ENCODE data around the gene HHLA2.
"Not testable (repeated sequence)": the region's sequence is repeated elsewhere in the genome, so short reads cannot be mapped to it uniquely, and the experiment has no call there.

HHLA2 gene

GRCh38 chr3:108255131-108255530 lies 41.2 kb upstream of the HHLA2 start:
- Histone ChIP-seq H2AFZ (ENCODE audit: low read length) (no peak overlapping the region), H3K9ac (ENCODE audit: low read depth, low read length, poor library complexity) (no peak overlapping the region), H3K18ac (ENCODE audit: low read length) (no peak overlapping the region), H3K27ac (replicated peaks; ENCODE audit: low read length) (no peak overlapping the region), H3K9me3 (replicated peaks in 1 of 2; ENCODE audit: control insufficient read depth in 2 of 2, insufficient read depth in 1 of 2, low read depth in 1 of 2, low read length in 2 of 2) (no peaks in the 10 kb centered on the region), H3K4ac (ENCODE audit: low read length) (no peak overlapping the region), H2BK5ac (ENCODE audit: low read length) (no peak overlapping the region), H3K4me3 (ENCODE audit: low read length in 2 of 2) (no peak overlapping the region), H3K36me3 (replicated peaks in 1 of 2; ENCODE audit: control insufficient read depth in 2 of 2, insufficient read depth in 2 of 2, low read length in 2 of 2) (no peaks in the 10 kb centered on the region), H3K14ac (ENCODE audit: low read length) (no peak overlapping the region), H2BK12ac (ENCODE audit: low read length) (no peak overlapping the region), H3K4me1 (ENCODE audit: control insufficient read depth in 2 of 2, insufficient read depth in 1 of 2, low read depth in 1 of 2, low read length in 2 of 2) (no peaks in the 10 kb centered on the region), H3K27me3 (ENCODE audit: control insufficient read depth in 3 of 3, insufficient read depth in 3 of 3, low read depth in 1 of 3, low read length in 3 of 3) (no peaks in the 10 kb centered on the region), H3K4me2 (ENCODE audit: insufficient read depth, low read length, poor library complexity, severe bottlenecking) (no peak overlapping the region), H4K8ac (ENCODE audit: low read depth, low read length) (no peak overlapping the region), H4K91ac (ENCODE audit: low read depth, low read length, poor library complexity) (no peak overlapping the region), H2BK15ac (ENCODE audit: low read length) (no peak overlapping the region), H3K79me1 (ENCODE audit: low read depth, low read length) (no peaks in the 10 kb centered on the region), H2AK5ac (ENCODE audit: low read depth, low read length) (no peak overlapping the region), H3K23ac (ENCODE audit: low read depth, low read length, poor library complexity) (no peak overlapping the region), H2BK120ac (ENCODE audit: low read depth, low read length) (no peak overlapping the region)
- DNase-seq (ENCODE audit: low spot score), result no peak

- not testable (repeated sequence) for H3K14ac ChIP-seq (ENCODE audit: low read length); H3K4me3 ChIP-seq (ENCODE audit: low read length in 2 of 2); H3K27me3 ChIP-seq (ENCODE audit: control insufficient read depth in 3 of 3, insufficient read depth in 3 of 3, low read depth in 1 of 3, low read length in 3 of 3); H3K9ac ChIP-seq (ENCODE audit: low read depth, low read length, poor library complexity); H4K91ac ChIP-seq (ENCODE audit: low read depth, low read length, poor library complexity); H3K9me3 ChIP-seq (replicated peaks in 1 of 2; ENCODE audit: control insufficient read depth in 2 of 2, insufficient read depth in 1 of 2, low read depth in 1 of 2, low read length in 2 of 2); H4K8ac ChIP-seq (ENCODE audit: low read depth, low read length); H3K23ac ChIP-seq (ENCODE audit: low read depth, low read length, poor library complexity); H3K79me1 ChIP-seq (ENCODE audit: low read depth, low read length); H2BK12ac ChIP-seq (ENCODE audit: low read length); H3K4me1 ChIP-seq (ENCODE audit: control insufficient read depth in 2 of 2, insufficient read depth in 1 of 2, low read depth in 1 of 2, low read length in 2 of 2); H3K4me2 ChIP-seq (ENCODE audit: insufficient read depth, low read length, poor library complexity, severe bottlenecking); H2AFZ ChIP-seq (ENCODE audit: low read length); H2AK5ac ChIP-seq (ENCODE audit: low read depth, low read length); DNase-seq (ENCODE audit: low spot score); H2BK120ac ChIP-seq (ENCODE audit: low read depth, low read length); H3K27ac ChIP-seq (replicated peaks; ENCODE audit: low read length); H2BK15ac ChIP-seq (ENCODE audit: low read length); H3K4ac ChIP-seq (ENCODE audit: low read length); H3K18ac ChIP-seq (ENCODE audit: low read length); H2BK5ac ChIP-seq (ENCODE audit: low read length); H3K36me3 ChIP-seq (replicated peaks in 1 of 2; ENCODE audit: control insufficient read depth in 2 of 2, insufficient read depth in 2 of 2, low read length in 2 of 2)
- WGBS, 2 donors (ENCODE audit: extremely low coverage in 2 of 2, insufficient read length in 2 of 2, insufficient replicate concordance in 1 of 2), result no CpG with 5 or more reads among the region's 5 CpGs
Measured at GRCh38 chr3:108264534-108265298, 31.6 kb upstream of the HHLA2 start.

DNA sequence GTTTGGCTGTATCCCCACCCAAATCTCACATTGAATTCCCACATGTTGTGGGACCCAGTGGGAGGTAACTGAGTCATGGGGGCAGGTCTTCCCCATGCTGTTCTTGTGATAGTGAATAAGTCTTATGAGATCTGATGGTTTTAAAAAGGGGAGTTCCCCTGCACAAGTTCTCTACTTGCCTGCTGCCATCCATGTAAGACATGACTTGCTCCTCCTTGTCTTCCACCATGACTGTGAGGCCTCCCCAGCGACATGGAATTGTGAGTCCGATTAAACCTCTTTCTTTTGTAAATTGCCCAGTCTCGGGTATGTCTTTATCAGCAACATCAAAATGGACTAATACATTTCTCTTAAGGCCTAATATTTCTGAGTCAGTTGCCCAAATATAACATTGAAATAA lies 28.1 kb upstream of the HHLA2 start:
- not testable (repeated sequence) for H4K8ac ChIP-seq (ENCODE audit: low read depth, low read length); H3K14ac ChIP-seq (ENCODE audit: low read length); H3K4me3 ChIP-seq (ENCODE audit: low read length in 2 of 2); H2BK15ac ChIP-seq (ENCODE audit: low read length); H3K27ac ChIP-seq (replicated peaks; ENCODE audit: low read length); H3K27me3 ChIP-seq (ENCODE audit: control insufficient read depth in 3 of 3, insufficient read depth in 3 of 3, low read depth in 1 of 3, low read length in 3 of 3); H2AK5ac ChIP-seq (ENCODE audit: low read depth, low read length); H3K18ac ChIP-seq (ENCODE audit: low read length); DNase-seq (ENCODE audit: low spot score); H3K9ac ChIP-seq (ENCODE audit: low read depth, low read length, poor library complexity); H2AFZ ChIP-seq (ENCODE audit: low read length); H3K23ac ChIP-seq (ENCODE audit: low read depth, low read length, poor library complexity); H4K91ac ChIP-seq (ENCODE audit: low read depth, low read length, poor library complexity); H3K79me1 ChIP-seq (ENCODE audit: low read depth, low read length); H3K4ac ChIP-seq (ENCODE audit: low read length); H3K36me3 ChIP-seq (replicated peaks in 1 of 2; ENCODE audit: control insufficient read depth in 2 of 2, insufficient read depth in 2 of 2, low read length in 2 of 2); H2BK12ac ChIP-seq (ENCODE audit: low read length); H3K4me2 ChIP-seq (ENCODE audit: insufficient read depth, low read length, poor library complexity, severe bottlenecking); H3K9me3 ChIP-seq (replicated peaks in 1 of 2; ENCODE audit: control insufficient read depth in 2 of 2, insufficient read depth in 1 of 2, low read depth in 1 of 2, low read length in 2 of 2); H3K4me1 ChIP-seq (ENCODE audit: control insufficient read depth in 2 of 2, insufficient read depth in 1 of 2, low read depth in 1 of 2, low read length in 2 of 2); H2BK5ac ChIP-seq (ENCODE audit: low read length); H2BK120ac ChIP-seq (ENCODE audit: low read depth, low read length)
- no CpG with 5 or more reads among the region's 3 CpGs for WGBS, 2 donors (ENCODE audit: extremely low coverage in 2 of 2, insufficient read length in 2 of 2, insufficient replicate concordance in 1 of 2)

DNA sequence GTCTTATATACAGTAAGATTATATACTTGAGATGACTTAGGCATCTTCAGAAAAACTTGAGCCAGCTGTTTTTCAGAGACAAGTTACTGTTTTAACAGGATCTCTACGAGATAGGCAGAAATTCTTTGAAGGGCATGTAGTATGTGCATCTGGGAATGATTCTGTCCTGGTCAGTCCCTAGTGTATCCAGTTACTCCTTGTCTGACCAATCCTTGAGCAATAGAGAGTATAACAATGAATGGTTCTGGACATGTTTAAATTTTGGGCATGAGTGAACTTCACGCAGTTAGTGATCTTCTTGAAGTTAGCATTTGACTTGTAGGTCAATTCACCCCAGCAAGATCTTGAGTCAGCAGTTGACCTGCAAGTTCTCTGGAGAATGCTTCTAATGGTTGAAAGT lies 24.7 kb upstream of the HHLA2 start:
- H3K9me3 ChIP-seq (replicated peaks in 1 of 2; ENCODE audit: control insufficient read depth in 2 of 2, insufficient read depth in 1 of 2, low read depth in 1 of 2, low read length in 2 of 2), result no peaks in the 10 kb centered on the region
- no CpG with 5 or more reads among the region's 2 CpGs for WGBS, 2 donors (ENCODE audit: extremely low coverage in 2 of 2, insufficient read length in 2 of 2, insufficient replicate concordance in 1 of 2)
- DNase-seq (ENCODE audit: low spot score), result no peak

More for the DNA sequence above, 24.7 kb upstream of the HHLA2 start:
- Histone ChIP-seq H3K27me3 (ENCODE audit: control insufficient read depth in 3 of 3, insufficient read depth in 3 of 3, low read depth in 1 of 3, low read length in 3 of 3) (peaks cover 0 to 5% (median 0%) of the 10 kb centered on the region in 3 experiments), H2BK120ac (ENCODE audit: low read depth, low read length) (no peak overlapping the region), H3K4me3 (ENCODE audit: low read length in 2 of 2) (no peak overlapping the region), H3K18ac (ENCODE audit: low read length) (no peak overlapping the region), H4K91ac (ENCODE audit: low read depth, low read length, poor library complexity) (no peak overlapping the region), H3K9ac (ENCODE audit: low read depth, low read length, poor library complexity) (no peak overlapping the region), H3K79me1 (ENCODE audit: low read depth, low read length) (no peaks in the 10 kb centered on the region), H2AFZ (ENCODE audit: low read length) (no peak overlapping the region), H3K36me3 (replicated peaks in 1 of 2; ENCODE audit: control insufficient read depth in 2 of 2, insufficient read depth in 2 of 2, low read length in 2 of 2) (no peaks in the 10 kb centered on the region), H4K8ac (ENCODE audit: low read depth, low read length) (no peak overlapping the region), H3K4ac (ENCODE audit: low read length) (no peak overlapping the region), H3K4me1 (ENCODE audit: control insufficient read depth in 2 of 2, insufficient read depth in 1 of 2, low read depth in 1 of 2, low read length in 2 of 2) (no peaks in the 10 kb centered on the region), H2BK5ac (ENCODE audit: low read length) (no peak overlapping the region), H3K27ac (replicated peaks; ENCODE audit: low read length) (no peak overlapping the region), H2BK15ac (ENCODE audit: low read length) (no peak overlapping the region), H3K4me2 (ENCODE audit: insufficient read depth, low read length, poor library complexity, severe bottlenecking) (no peak overlapping the region), H3K23ac (ENCODE audit: low read depth, low read length, poor library complexity) (no peak overlapping the region), H3K14ac (ENCODE audit: low read length) (no peak overlapping the region), H2BK12ac (ENCODE audit: low read length) (no peak overlapping the region), H2AK5ac (ENCODE audit: low read depth, low read length) (no peak overlapping the region)

Data from neuronal stem cell (in vitro differentiated cells).